C4-2B (cell line): ENCODE measurements around the gene TMPRSS9.

ENCODE experiments used
- CTCF ChIP-seq: fragments of 450-650 bp; conservative IDR thresholded peaks from 2 replicates; pipeline ENCODE4 v1.5.1; 2017; ENCODE audit warnings: mild to moderate bottlenecking
- ZFX ChIP-seq: fragments of 450-650 bp; IDR thresholded peaks from 2 replicates; pipeline ENCODE4 v1.6.1; 2017

- TF ChIP-seq CTCF (no peak), ZFX (no peak)
Observed at GRCh38 chr19:2446381-2446780, 86.3 kb downstream of the TMPRSS9 start.
